NCI-H2196 (cell line): ENCODE results near the gene PTGER1.
"Not testable (repeated sequence)": the region's sequence is repeated elsewhere in the genome, so short reads cannot be mapped to it uniquely, and the experiment has no call there.

Source experiments
- DNase-seq: peaks from one replicate; lab custom pipeline; 2025; ENCODE audit not compliant: unreplicated experiment; lab: John Stamatoyannopoulos, UW

PTGER1 gene, protein sequence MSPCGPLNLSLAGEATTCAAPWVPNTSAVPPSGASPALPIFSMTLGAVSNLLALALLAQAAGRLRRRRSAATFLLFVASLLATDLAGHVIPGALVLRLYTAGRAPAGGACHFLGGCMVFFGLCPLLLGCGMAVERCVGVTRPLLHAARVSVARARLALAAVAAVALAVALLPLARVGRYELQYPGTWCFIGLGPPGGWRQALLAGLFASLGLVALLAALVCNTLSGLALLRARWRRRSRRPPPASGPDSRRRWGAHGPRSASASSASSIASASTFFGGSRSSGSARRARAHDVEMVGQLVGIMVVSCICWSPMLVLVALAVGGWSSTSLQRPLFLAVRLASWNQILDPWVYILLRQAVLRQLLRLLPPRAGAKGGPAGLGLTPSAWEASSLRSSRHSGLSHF

DNA sequence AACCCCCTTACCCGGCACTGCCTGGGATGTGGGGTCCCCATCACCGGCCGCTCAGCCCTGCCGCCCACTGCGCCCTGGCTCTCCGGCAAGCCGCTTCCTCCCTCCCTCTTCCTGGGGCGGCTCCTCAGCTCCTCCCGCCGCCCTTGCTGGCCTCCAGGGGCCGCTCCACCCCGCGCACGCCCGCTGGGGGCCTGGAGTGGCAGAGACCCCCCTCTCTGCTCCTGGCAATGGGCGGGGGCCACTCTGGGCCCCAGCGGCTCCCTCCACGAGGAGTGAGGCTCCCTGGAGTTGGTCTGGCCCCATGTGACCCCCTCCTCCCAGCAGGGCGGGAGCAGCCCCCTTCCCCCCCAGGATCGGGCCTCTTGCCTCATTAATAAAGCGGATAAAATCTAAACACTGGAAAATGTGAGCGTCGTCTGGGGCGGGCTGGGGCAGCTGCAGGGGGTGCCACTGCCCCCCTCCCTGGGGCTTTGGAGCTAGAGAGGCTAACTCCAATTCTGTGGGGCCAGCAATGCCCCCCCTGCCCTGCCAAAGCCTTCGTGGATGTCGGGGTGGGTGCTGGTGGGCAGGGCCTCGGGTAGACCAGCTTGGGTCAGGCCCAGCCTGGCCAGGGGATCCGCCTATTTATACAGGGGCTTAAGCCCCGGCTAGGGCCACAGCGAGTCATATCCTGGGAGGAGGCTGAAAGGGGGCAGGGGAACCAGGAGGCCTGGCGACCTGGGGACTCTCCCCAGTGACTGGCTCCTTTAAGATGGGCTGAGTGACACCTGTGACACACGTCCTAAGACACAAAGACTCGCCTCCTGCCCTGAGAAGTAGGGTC, at the start of gene PTGER1:
Gene PTGER1, minus strand, starts transcription at position 104 of the 823 bp plus-strand sequence. CDS start 1,034 bp downstream, outside the sequence.
- no peak for DNase-seq

DNA sequence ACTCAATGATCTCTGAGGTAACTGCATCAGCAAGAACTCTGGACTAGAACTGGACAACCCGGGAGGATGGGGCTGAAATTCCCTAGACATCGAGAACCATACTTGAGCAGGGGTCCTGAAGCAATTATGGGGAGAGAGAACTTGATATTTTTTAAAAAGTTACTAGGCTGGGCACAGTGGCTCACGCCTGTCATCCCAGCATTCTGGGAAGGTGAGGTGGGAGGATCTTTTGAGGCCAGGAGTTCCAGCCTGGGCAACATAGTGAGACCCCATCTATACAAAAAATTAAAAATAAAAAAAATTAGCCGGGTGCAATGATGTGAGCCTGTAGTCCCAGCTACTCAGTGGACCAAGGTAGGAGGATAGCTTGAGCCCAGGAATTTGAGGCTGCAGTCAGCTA, 45.4 kb upstream of the PTGER1 start:
- no peak for DNase-seq

DNA sequence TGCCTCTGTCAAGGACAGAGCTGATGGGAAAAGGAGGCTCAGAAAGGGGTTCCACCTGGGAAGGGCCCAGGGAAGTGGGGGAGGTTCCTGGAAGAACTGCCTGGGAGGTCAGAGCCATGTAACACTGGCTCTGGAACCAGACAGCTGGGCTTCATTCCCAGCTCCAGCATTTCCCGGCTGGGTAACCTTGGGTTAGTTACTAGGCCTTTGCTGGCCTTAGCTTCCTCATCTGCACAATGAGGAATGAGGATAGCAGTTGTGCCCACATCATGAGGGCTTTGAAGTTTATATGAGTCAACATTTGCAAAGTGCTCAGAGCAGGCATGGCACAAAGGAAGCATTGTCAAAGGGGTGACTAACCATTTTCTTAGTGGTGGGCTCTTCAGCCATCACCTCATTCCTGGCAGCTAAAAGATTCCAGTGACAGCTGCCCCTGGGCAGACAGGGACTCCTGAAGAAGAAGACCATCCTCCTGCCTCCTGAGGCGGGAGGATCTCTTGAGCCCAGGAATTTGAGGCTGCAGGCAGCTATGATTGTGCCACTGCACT, 44.8 kb upstream of the PTGER1 start:
- DNase-seq, result peak; percentile 71

DNA sequence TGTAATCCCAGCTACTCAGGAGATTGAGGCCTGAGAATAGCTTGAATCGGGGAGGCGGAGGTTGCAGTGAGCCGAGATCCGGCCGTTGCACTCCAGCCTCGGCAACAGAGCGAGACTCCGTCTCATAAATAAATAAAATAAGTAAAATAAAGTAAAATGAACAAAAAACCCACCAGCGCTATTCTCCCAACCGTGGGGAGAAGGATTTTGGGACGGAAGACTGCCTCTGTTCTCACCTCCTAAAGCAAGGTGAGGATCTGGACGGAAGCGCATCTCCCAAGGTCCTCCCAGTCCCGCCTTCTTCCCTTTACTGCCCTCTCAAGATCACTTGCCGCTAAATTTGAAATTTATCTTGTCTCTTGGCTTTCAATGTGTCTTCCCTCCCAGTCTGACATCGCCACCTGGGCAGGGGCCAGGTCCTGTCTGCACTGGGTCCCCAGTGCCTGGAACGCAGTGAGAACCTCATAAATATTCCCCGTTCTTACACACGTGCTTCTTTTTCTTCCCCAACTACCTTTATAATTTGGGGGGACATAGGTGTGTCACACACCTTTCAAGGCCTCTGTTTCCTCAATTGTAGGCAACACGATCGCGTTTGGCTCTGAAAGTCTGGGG, 44.2 kb upstream of the PTGER1 start:
- DNase-seq, result no peak

DNA sequence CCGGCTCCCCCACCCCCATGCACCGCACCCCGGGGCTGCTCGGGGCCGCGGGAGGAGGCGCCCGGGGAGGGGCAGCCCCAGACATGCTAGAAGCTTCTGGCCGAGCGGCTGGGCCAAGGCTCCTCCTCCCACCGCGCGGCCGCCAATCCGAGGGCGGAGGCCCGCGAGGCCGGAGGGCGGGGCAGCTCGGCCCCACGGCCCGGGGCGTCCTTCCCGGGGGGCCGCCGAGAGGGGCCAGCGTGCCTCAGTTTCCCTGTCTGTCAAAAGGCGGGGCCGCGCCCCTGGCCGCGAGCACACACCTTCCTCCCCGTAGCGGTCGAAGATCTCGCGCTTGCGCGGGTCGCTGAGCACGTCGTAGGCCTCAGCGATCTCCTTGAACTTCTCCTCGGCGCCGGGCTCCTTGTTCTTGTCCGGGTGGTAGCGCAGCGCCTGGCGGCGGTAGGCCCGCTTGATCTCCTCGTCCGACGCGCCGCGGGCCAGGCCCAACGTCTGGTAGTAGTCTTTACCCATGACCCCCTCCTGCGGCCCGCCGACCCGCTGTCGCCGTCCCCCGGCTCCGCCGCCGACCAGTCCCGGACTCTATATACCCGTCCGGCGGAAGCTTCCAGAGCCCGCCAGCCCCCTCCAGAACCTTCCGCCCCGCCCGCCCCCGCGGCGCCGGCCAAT, 42.8 kb upstream of the PTGER1 start, which contains the start of gene DNAJB1:
Gene DNAJB1, minus strand, starts transcription at position 558 of the 666 bp plus-strand sequence. Its CDS starts 48 bp downstream, at position 510.
- peak; percentile 65 for DNase-seq

DNA sequence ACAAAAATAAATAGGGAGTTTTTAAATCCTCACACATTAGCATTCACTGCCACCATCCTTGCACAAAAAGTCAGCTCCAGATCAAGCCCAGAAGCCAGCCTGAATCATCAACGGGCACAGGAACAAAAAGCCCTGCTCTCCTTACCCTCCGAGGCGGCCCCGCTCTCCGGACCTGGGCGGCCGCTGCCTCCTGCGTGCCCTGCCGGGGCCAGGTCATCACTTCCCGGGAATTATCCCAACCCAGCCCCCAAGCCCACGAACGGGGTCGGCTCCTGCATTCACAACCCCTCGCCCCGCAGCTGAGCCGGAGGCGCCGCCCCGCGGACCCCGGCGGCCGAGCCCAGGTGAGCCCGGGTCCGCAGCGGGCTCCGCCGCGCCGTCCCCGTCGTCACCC, 42.3 kb upstream of the PTGER1 start:
- no peak for DNase-seq

DNA sequence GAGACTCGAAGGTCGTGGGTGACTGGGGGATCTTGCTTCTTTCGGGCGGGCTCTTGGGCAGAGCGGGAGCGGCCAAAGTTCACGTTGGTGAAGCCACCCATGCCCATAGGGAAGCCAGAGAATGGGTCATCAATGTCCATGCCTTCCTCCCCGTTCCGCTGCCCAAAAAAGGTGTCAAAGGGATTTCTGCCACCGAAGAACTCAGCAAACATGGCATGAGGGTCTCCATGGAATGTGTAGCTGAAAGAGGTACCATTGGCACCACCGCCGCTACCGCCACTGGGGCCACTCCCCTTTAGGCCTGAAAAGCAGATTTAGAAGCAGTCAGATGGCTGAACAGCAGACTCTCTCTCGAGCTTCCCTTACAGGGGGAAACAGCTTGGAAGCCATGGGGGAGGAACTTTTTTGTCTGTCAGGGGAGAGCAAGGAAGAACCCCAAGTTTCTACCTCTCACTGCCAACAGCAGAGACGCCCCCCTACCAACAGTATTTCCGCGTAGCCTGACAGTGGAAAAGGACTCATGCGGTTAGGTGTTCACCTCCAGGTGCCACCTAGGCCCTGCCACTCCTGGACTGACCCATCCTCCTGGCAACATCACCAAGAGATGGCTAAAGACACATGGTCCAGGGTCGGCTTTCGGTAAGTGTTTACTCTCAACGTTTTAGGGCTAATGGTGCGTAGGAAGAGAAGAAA, 41.7 kb upstream of the PTGER1 start:
- no peak for DNase-seq

DNA sequence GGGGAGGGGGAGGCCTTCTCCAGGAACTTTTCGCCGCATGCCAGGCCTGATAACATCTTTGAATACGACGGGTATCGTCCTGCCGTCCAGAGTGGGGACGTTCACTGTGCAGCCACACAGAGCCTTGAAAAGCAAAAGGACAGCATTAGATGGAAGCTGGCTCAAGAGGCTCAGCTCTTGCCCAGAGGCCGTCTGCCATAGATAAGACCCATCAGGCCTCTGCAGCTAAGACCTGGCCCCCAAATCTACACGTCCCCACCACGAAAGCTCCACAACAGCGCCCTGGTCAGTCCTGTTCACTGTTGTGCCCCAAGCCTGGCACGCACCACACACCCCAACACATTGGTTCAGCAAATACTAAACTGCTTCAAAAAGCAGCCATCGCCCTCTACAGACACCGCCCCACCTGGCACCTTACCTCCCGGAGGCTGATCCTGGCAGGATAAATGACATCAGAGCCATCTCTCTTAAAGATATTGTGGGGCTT, 40.9 kb upstream of the PTGER1 start:
- DNase-seq, result no peak

DNA sequence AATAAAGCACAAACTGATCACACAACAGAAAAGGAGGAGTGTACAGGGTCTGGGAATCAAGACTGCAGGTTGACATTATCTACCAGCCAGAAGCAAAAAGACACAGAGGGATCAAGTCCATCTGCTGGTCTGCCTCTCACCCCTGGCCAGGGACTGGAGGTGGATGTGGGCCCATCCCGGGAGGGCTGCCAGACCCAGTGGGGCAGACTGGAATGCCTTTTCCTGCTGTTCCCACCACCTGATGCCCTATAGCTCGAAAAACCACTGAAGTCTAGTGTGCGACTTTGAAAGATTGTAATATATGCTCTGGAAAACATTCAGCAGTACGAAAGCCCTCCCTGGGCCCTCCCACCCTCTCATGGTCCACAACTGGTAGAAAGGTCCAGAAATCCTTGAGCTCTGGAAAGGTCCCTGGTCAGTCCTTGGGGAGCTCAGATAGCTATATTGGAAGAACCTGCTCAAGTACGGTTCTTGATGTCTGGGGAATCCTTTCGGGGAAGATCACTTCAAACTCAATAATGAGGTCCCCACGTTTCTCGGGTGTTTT, 40.4 kb upstream of the PTGER1 start:
- no peak for DNase-seq

DNA sequence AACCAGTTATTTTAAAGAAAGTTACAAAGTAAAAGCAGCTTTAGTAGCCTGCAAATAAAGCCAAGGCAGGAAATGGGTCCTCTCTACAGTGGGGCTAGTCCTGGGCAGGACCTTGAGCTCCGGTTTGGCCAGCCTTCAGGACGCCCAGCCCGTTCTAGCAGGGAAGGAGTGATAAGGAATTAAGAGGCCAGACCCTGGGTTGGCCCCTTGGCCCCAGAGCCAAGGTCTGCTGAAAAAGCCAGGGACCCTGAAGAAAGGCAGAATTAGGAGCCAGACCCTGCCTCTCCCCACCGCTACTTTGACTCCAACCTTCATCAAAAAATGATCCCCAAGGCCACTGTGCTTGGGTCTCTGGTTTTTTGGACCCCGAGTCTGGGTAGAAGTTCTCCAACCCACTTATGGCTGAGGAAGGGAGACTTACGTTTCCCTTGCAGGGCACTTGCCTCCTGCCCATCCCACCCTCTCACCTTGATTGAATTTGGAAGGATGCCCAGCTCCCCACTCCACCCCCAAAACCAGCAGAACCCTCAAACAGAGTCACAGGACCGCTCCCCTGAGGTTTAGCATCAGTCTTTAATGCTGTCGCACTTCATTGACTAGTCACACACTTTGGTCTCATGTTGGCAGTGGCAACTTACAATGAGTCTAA, 39.2 kb upstream of the PTGER1 start:
- DNase-seq, result no peak

DNA sequence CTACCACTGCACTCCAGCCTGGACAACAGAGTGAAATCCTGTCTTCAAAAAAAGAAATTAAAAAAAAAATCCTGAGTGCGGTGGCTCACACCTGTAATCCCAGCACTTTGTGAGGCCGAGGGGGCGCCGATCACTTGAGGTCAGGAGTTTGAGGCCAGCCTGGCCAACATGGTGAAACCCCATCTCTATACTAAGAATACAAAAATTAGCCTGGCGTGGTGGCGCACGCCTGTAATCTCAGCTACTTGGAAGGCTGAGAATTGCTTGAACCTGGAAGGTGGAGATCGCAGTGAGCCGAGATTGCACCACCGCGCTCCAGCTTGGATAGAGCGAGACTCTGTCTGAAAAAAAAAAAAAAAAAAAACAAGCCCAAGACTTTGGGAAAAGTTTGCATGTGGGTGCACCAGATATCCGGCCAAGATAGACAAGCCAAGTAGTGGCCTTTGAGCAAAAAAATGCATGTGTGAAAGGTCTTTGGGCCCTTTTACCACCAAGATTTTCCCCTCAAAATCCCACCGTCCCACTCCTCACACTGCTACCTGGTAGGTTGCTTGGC, 37.3 kb upstream of the PTGER1 start:
- DNase-seq, result no peak

DNA sequence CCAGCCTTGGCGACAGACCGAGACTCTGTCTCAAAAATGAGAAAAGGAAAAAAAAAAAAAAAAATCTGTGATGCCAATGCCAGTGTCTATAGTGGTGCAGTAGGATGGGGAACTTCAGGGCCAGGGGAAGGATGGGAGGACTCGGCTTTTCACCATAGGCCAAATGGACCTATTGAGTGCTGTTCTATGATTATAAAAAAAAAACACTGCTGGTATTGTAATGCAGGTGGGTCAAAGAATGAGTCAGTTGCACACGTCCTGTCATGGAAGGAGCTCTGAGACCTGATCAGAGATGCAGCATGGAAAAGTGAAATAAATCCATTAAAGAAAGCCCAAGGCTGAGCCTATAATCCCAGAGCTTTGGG, 36.1 kb upstream of the PTGER1 start:
- DNase-seq, result no peak

DNA sequence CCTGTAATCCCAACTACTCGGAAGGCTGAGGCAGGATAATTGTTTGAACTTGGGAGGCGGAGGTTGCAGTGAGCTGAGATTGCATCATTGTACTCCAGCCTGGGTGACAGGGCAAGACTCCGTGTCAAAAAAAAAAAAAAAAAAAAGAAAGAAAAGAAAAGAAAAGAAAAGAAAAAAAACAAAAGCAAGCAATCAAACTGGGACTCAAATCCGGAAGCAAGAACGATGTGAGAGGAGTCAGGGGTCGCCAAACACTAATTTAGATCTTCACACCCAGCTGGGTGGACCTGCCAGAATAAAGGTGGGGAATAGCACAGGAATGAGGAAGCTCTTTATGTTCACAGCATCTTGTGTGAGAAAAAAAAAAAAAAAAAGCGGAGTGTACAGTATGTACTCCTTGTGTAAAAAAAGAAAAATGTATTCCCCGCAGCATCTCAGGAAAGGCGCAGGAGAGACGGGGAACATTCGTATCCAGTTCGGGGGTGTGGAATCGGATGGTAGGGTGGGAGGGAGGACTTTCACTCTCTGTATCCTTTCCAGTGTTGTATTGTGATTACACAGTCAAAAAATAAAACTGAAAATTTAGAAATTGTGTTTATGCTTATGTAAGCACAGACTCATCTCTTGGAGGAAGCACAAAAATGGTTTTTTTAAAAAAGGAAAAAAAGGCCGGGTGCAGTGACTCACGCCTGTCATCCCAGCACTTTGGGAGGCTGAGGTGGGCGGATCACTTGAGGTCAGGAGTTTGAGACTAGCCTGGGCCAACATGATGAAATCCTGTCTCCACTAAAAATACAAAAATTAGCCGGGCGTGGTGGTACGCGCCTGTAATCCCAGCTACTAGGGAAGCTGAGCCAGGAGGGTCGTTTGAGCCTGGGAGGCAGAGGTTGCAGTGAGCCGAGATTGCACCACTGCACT, 35.4 kb upstream of the PTGER1 start:
- no peak for DNase-seq

DNA sequence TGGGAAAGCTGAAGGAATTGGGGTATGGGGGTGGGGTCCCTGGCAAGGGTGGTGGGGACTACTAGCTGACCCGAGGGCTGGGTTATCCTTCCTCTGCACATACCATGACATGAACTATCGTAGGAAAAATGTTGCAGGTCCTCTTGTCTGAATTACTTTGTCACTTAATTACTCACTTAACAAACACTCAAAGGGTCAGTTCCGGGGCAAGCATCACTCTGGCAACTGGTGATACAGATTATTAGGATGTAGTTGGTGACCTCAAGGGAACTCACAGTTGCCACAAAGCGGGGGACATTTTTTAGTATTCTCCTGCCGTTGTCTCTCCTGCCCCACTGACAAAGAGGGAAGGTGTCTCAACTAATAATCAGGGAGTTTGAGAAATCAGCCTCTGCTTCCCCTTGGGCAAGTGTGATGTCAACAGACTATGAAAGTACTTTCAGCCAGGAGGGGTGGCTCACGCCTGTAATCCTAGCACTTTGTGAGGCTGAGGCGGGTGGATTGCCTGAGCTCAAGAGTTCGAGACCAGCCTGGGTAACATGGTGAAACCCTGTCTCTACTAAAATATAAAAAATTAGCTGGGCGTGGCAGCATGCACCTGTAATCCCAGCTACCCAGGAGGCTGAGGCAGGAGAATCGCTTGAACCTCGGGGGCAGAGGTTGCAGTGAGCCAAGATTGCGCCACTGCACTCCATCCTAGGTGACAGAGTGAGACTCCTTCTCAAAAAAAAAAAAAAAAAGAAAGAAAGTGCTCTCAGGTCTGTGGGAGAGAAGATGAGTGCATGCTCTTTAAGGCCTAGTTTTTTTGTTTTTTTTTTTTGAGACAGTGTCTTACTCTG, 32.8 kb upstream of the PTGER1 start:
- no peak for DNase-seq

DNA sequence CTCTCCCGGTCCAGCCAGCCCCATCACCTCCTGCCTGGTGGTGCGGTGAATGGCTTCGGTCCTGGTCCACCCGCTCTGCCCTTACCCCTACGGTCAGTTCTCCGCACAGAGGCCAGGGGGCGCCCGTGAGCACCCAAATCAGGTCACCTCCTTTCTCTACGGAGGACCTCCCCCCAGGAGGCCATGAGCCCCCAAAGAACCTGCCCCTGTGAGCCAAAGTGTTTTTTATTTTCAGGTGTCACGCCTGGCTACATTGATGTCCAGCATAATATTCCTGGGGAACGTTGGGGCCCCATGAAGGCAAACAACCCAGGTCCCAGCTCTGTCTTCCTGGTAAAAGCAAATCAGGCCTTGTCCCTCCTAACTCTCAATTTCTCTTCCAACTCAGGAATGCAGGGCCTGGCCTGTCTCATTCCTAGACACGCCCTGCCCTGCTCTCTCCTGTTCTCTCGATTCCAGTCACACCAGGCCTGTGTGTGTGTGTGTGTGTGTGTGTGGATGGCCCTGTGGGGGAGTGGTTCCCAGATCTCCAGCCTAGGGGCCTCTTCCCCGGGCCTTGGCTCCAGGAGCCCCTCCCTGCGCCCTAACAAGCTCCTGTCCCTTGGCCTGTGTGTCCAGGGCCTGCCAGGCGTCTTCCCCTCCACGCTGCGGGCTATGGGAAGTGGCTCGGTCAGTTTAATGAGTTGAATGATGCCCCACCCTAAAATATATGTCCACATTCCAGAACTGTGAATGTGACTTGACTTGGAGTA, 30.5 kb upstream of the PTGER1 start:
- DNase-seq, result peak; percentile 28

DNA sequence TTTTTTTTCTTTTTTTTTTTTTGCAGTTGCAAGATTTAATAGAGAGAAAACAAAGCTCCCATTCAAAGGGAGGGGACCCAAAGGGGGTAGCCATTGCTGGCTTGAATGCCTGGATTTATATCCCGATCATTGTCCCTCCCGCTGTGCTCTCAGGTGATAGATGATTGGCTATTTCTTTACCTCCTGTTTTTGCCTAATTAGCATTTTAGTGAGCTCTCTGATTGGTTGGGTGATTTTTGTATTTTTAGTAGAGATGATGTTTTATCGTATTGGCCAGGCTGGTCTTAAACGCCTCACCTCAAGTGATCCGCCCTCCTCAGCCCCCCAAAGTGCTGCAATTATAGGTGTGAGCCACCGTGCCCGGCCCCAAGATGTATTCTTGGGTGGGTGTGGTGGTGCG, 29.4 kb upstream of the PTGER1 start:
- not testable (repeated sequence) for DNase-seq
